ENCODE results near the gene PIP5K1A.

Gene PIP5K1A

DNA sequence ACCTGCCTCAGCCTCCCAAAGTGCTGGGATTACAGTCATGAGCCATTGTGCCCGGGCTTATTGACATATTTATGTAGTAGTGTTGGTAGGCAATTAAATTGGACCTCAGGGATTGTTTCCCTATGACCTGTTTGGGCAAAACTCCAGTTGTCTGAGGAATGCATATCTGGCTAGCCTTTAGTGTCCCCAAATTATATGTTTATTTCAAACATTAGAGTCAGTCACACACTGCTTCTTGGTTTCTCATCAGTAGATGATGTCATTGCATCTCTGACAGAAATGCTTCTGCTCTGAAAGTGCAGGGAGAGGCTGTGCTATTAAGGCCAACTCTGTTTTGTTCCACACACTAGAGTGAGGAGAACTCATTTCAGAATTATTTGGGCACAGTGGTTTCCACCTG is 12.5 kb downstream of the PIP5K1A start:
- no peak overlapping the region for H3K9ac ChIP-seq (ENCODE audit: low read depth in 1 of 2, low read length in 2 of 2)
- H3K36me3 ChIP-seq (ENCODE audit: control insufficient read depth in 2 of 2, insufficient read depth in 2 of 2, low read length in 2 of 2), result peaks cover 4 to 7% of the 10 kb centered on the region in 2 donors
- no peaks in the 10 kb centered on the region for H3K4me1 ChIP-seq (ENCODE audit: control insufficient read depth in 2 of 2, insufficient read depth in 2 of 2, low read length in 2 of 2)
- H3K4me3 ChIP-seq (ENCODE audit: low read length in 2 of 2), result no peak overlapping the region
- no peaks in the 10 kb centered on the region for H3K27me3 ChIP-seq (ENCODE audit: control insufficient read depth in 2 of 2, insufficient read depth in 2 of 2, low read length in 2 of 2)
- H3K27ac ChIP-seq (ENCODE audit: low read depth in 2 of 2, low read length in 2 of 2), result no peak overlapping the region
- no peaks in the 10 kb centered on the region for H3K9me3 ChIP-seq (ENCODE audit: control insufficient read depth in 2 of 2, low read length in 2 of 2)

DNA sequence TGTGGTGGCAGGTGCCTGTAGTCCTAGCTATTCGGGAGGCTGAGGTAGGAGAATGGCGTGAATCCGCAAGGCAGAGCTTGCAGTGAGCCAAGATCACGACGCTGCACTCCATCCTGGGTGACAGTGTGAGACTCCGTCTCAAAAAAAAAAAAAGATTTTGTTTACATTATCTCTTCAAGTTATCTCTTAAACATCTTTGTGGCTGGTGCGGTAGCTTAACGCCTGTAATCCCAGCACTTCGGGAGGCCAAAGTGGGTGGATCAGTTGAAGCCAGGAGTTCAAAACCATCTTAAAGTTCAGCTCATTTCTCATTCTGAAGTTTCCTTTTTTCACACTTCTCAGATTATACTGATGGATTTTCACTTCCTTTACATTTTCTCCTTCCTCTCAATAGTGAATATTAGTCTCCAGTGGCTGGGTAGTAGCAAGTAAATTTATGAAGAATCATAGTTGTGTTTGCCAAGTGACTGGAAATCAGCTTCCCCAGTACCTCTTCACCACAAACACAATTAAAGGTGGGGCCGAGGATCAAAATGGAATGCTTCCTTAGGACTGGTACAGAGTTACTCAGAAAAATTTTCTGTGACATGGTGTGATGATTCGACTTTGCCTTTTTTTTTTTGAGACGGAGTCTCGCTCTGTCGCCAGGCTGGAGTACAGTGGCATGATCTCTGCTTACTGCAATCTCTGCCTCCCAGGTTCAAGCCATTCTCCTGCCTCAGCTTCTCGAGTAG is 13.8 kb downstream of the PIP5K1A start:
- Histone ChIP-seq H3K36me3 (ENCODE audit: control insufficient read depth in 2 of 2, insufficient read depth in 2 of 2, low read length in 2 of 2) (peaks cover 2 to 7% of the 10 kb centered on the region in 2 donors), H3K9ac (ENCODE audit: low read depth in 1 of 2, low read length in 2 of 2) (no peak overlapping the region), H3K4me1 (ENCODE audit: control insufficient read depth in 2 of 2, insufficient read depth in 2 of 2, low read length in 2 of 2) (no peaks in the 10 kb centered on the region), H3K4me3 (ENCODE audit: low read length in 2 of 2) (no peak overlapping the region), H3K27ac (ENCODE audit: low read depth in 2 of 2, low read length in 2 of 2) (no peak overlapping the region), H3K27me3 (ENCODE audit: control insufficient read depth in 2 of 2, insufficient read depth in 2 of 2, low read length in 2 of 2) (no peaks in the 10 kb centered on the region), H3K9me3 (ENCODE audit: control insufficient read depth in 2 of 2, low read length in 2 of 2) (no peaks in the 10 kb centered on the region)

DNA sequence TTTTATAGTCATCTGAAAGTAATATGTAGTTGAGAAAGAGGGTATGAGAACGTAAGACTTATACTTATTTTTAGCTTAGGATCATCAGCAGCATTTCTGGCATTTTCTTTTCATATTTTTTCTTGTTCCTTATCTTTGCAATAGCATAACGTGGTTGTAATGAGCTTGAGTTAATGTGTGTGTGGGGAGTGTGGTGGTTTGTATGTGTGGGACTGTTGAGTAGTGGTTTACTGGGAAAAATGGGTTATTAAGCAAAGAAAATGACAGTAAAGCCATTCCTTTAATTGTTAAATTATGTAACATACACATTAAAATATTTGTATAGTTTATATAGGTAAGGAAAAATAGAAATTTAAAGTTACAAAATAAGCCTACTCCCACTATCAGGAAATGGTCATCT is 15.2 kb downstream of the PIP5K1A start:
- Histone ChIP-seq H3K36me3 (ENCODE audit: control insufficient read depth in 2 of 2, insufficient read depth in 2 of 2, low read length in 2 of 2) (peaks cover 3 to 8% of the 10 kb centered on the region in 2 donors), H3K4me1 (ENCODE audit: control insufficient read depth in 2 of 2, insufficient read depth in 2 of 2, low read length in 2 of 2) (no peaks in the 10 kb centered on the region), H3K27ac (ENCODE audit: low read depth in 2 of 2, low read length in 2 of 2) (no peak overlapping the region)

DNA sequence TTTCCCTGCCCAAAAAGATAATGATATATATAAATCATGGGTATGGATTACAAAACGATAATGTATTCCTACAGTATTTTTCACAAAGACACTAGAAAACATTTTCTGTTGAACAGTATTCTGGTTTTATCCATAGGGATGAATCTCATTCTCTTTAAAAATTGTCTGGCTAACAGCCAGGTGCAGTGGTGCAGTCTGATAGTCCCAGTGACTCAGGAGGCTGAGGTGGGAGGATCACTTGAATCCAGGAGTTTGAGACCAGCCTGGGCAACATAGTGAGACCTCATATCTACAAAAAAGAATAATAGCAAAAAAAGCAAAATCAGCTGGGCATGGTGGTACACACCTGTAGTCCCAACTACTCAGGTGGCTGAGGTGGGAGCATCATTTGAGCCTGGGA is 23.3 kb downstream of the PIP5K1A start:
- Histone ChIP-seq H3K36me3 (ENCODE audit: control insufficient read depth in 2 of 2, insufficient read depth in 2 of 2, low read length in 2 of 2) (peaks cover 8 to 18% of the 10 kb centered on the region in 2 donors), H3K27ac (ENCODE audit: low read depth in 2 of 2, low read length in 2 of 2) (no peak overlapping the region), H3K4me3 (ENCODE audit: low read length in 2 of 2) (no peak overlapping the region), H3K9ac (ENCODE audit: low read depth in 1 of 2, low read length in 2 of 2) (no peak overlapping the region), H3K27me3 (ENCODE audit: control insufficient read depth in 2 of 2, insufficient read depth in 2 of 2, low read length in 2 of 2) (no peaks in the 10 kb centered on the region), H3K9me3 (ENCODE audit: control insufficient read depth in 2 of 2, low read length in 2 of 2) (no peaks in the 10 kb centered on the region), H3K4me1 (ENCODE audit: control insufficient read depth in 2 of 2, insufficient read depth in 2 of 2, low read length in 2 of 2) (no peaks in the 10 kb centered on the region)

More for the DNA sequence above, 15.2 kb downstream of the PIP5K1A start:
- Histone ChIP-seq H3K4me3 (ENCODE audit: low read length in 2 of 2) (no peak overlapping the region), H3K9me3 (ENCODE audit: control insufficient read depth in 2 of 2, low read length in 2 of 2) (no peaks in the 10 kb centered on the region), H3K9ac (ENCODE audit: low read depth in 1 of 2, low read length in 2 of 2) (no peak overlapping the region), H3K27me3 (ENCODE audit: control insufficient read depth in 2 of 2, insufficient read depth in 2 of 2, low read length in 2 of 2) (no peaks in the 10 kb centered on the region)

DNA sequence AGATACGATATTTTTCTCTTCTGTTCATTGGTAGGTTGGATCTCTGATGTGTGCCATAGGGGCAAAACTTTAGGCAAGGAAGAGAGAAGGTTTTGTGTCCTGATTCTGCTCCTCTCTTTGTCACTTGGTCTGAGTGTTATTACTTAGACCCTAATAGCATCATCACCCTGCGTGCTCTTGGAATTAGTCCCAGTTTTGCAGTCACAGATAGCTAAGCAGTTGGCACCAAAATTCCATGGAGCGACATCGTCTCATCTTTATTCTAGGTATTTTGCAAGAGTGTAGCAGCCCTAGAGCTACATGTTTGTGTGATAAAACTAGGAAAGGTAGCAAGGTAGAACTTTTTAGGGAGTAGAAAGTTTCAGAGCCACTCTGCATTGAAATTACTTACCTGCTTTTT is 23.8 kb downstream of the PIP5K1A start:
- H3K27ac ChIP-seq (ENCODE audit: low read depth in 2 of 2, low read length in 2 of 2), result no peak overlapping the region
- H3K4me1 ChIP-seq (ENCODE audit: control insufficient read depth in 2 of 2, insufficient read depth in 2 of 2, low read length in 2 of 2), result no peaks in the 10 kb centered on the region
- H3K36me3 ChIP-seq (ENCODE audit: control insufficient read depth in 2 of 2, insufficient read depth in 2 of 2, low read length in 2 of 2), result peaks cover 8 to 19% of the 10 kb centered on the region in 2 donors

DNA sequence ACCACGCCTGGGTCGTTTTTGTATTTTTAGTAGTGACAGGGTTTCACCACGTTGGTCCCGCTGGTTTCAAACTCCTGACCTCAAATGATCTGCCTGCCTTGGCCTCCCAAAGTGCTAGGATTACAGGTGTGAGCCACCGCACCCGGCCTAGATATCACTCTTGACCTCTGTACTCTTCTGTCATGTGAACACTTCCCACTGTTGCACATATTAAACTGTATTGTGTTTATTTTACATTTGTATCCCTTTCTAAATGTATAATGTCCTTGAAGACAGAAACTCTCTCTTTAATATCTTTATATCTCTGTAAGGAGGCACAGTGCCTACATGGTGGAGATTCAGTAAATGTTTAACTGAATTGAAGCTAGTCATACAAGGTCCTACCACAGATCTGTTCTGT is 36.9 kb downstream of the PIP5K1A start:
- Histone ChIP-seq H3K27me3 (ENCODE audit: control insufficient read depth in 2 of 2, insufficient read depth in 2 of 2, low read length in 2 of 2) (no peaks in the 10 kb centered on the region), H3K4me1 (ENCODE audit: control insufficient read depth in 2 of 2, insufficient read depth in 2 of 2, low read length in 2 of 2) (no peaks in the 10 kb centered on the region), H3K9me3 (ENCODE audit: control insufficient read depth in 2 of 2, low read length in 2 of 2) (no peaks in the 10 kb centered on the region), H3K36me3 (ENCODE audit: control insufficient read depth in 2 of 2, insufficient read depth in 2 of 2, low read length in 2 of 2) (peaks cover 71 to 90% of the 10 kb centered on the region in 2 donors), H3K9ac (ENCODE audit: low read depth in 1 of 2, low read length in 2 of 2) (no peak overlapping the region), H3K4me3 (ENCODE audit: low read length in 2 of 2) (no peak overlapping the region), H3K27ac (ENCODE audit: low read depth in 2 of 2, low read length in 2 of 2) (peak overlapping the region in 1 of 2 donors; percentile 6)

More for the DNA sequence above, 23.8 kb downstream of the PIP5K1A start:
- Histone ChIP-seq H3K9ac (ENCODE audit: low read depth in 1 of 2, low read length in 2 of 2) (no peak overlapping the region), H3K27me3 (ENCODE audit: control insufficient read depth in 2 of 2, insufficient read depth in 2 of 2, low read length in 2 of 2) (no peaks in the 10 kb centered on the region), H3K9me3 (ENCODE audit: control insufficient read depth in 2 of 2, low read length in 2 of 2) (no peaks in the 10 kb centered on the region), H3K4me3 (ENCODE audit: low read length in 2 of 2) (no peak overlapping the region)

DNA sequence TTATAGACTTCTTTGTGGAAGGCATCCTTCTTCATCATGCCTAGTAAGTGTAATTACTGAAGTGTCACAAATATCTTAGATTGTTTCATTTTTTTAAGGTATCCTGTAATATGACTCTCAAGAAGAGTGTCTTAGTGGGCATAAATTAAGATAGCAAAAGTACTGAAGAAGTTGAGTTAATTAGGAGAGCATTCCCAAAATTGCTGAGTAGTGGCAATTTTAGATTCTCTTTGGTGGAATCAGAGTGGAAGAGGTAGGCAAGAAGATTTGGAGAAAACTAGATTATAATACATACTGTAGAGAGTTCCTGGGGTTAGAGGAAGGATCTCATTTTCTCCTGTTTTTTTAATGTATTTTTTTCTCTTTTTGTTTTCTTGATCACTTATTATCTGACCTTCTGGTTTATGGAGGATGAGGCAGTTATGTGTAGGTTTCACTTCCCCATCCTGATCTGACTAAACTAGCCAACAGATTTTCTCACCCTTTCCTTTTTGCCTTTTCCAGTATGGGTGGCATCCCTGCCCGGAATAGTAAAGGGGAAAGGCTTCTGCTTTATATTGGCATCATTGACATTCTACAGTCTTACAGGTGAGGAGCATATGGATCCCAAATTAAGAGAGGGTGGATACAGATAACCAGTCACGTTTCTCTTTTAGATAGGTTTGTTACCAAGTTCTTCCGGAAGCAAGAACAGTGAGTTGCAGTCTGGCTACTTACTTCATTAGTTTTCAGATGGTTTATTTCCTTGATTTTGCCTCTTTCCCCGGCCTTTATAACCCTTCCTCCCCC is 39.5 kb downstream of the PIP5K1A start:
- H3K4me1 ChIP-seq (ENCODE audit: control insufficient read depth in 2 of 2, insufficient read depth in 2 of 2, low read length in 2 of 2), result no peaks in the 10 kb centered on the region
- H3K27me3 ChIP-seq (ENCODE audit: control insufficient read depth in 2 of 2, insufficient read depth in 2 of 2, low read length in 2 of 2), result no peaks in the 10 kb centered on the region
- no peak overlapping the region for H3K4me3 ChIP-seq (ENCODE audit: low read length in 2 of 2)
- no peaks in the 10 kb centered on the region for H3K9me3 ChIP-seq (ENCODE audit: control insufficient read depth in 2 of 2, low read length in 2 of 2)
- peaks cover 67 to 81% of the 10 kb centered on the region in 2 donors for H3K36me3 ChIP-seq (ENCODE audit: control insufficient read depth in 2 of 2, insufficient read depth in 2 of 2, low read length in 2 of 2)
- H3K27ac ChIP-seq (ENCODE audit: low read depth in 2 of 2, low read length in 2 of 2), result no peak overlapping the region
- no peak overlapping the region for H3K9ac ChIP-seq (ENCODE audit: low read depth in 1 of 2, low read length in 2 of 2)

DNA sequence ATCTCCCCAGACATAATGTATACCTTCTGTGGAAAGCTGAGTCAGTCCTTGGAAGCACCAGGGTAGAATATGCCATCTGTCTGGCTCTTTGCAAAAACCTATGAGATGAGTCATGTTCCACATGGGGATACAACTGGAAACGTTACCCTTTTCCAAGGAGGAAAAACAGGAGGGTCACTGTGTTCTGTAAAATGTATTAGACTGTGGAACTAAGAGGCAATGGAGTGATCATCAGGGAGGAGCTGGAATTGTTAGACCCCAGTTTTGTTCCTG is 40.1 kb downstream of the PIP5K1A start:
- H3K4me1 ChIP-seq (ENCODE audit: control insufficient read depth in 2 of 2, insufficient read depth in 2 of 2, low read length in 2 of 2), result no peaks in the 10 kb centered on the region
- H3K36me3 ChIP-seq (ENCODE audit: control insufficient read depth in 2 of 2, insufficient read depth in 2 of 2, low read length in 2 of 2), result peaks cover 70 to 83% of the 10 kb centered on the region in 2 donors
- no peak overlapping the region for H3K27ac ChIP-seq (ENCODE audit: low read depth in 2 of 2, low read length in 2 of 2)
- no peaks in the 10 kb centered on the region for H3K9me3 ChIP-seq (ENCODE audit: control insufficient read depth in 2 of 2, low read length in 2 of 2)
- H3K27me3 ChIP-seq (ENCODE audit: control insufficient read depth in 2 of 2, insufficient read depth in 2 of 2, low read length in 2 of 2), result no peaks in the 10 kb centered on the region
- H3K4me3 ChIP-seq (ENCODE audit: low read length in 2 of 2), result no peak overlapping the region
- H3K9ac ChIP-seq (ENCODE audit: low read depth in 1 of 2, low read length in 2 of 2), result no peak overlapping the region

DNA sequence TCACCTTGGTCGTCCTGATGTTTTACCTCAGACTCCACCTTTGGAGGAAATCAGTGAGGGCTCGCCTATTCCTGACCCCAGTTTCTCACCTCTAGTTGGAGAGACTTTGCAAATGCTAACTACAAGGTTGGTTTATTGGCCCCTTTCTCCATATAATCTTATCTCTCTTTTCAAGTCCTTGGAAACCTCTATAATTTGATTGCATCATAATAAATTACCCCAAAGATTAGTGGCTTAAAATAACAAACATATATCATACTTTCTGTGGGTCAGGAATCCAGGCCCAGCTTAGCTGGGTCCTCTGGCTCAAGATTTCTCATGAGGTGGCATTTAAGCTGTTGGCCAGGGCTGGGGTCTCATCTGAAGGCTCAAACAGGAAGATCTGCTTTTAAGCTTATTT is 44.1 kb downstream of the PIP5K1A start:
- Histone ChIP-seq H3K36me3 (ENCODE audit: control insufficient read depth in 2 of 2, insufficient read depth in 2 of 2, low read length in 2 of 2) (peaks cover 66 to 78% of the 10 kb centered on the region in 2 donors), H3K4me3 (ENCODE audit: low read length in 2 of 2) (no peak overlapping the region), H3K4me1 (ENCODE audit: control insufficient read depth in 2 of 2, insufficient read depth in 2 of 2, low read length in 2 of 2) (no peaks in the 10 kb centered on the region), H3K27ac (ENCODE audit: low read depth in 2 of 2, low read length in 2 of 2) (no peak overlapping the region), H3K9ac (ENCODE audit: low read depth in 1 of 2, low read length in 2 of 2) (no peak overlapping the region), H3K9me3 (ENCODE audit: control insufficient read depth in 2 of 2, low read length in 2 of 2) (no peaks in the 10 kb centered on the region), H3K27me3 (ENCODE audit: control insufficient read depth in 2 of 2, insufficient read depth in 2 of 2, low read length in 2 of 2) (no peaks in the 10 kb centered on the region)

DNA sequence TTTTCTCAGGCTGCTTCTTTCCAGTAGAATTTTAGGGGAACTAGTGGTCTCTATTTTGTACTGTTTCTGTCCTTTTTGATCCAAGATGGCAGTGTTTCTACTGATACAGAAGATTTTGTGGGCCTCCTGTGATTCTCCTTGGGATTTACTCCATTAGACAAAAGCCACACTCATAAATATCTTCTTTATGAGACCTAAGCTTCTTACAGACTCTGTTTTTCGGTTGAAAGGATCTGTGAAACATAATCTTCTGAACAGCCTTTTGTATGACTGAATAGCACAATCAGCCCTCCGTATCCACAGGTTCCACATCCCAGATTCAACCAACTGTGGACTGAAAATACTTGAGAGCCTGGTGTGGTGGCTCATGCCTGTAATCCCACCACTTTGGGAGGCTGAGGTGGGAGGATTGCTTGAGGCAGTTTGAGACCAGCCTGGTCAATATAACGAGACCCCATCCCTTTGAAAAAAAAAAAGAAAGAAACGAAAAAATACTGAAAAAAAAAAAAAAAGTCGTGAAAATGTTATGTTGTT is 45.4 kb downstream of the PIP5K1A start:
- peaks cover 65 to 76% of the 10 kb centered on the region in 2 donors for H3K36me3 ChIP-seq (ENCODE audit: control insufficient read depth in 2 of 2, insufficient read depth in 2 of 2, low read length in 2 of 2)

More for the DNA sequence above, 45.4 kb downstream of the PIP5K1A start:
- Histone ChIP-seq H3K4me3 (ENCODE audit: low read length in 2 of 2) (no peak overlapping the region), H3K9ac (ENCODE audit: low read depth in 1 of 2, low read length in 2 of 2) (no peak overlapping the region), H3K4me1 (ENCODE audit: control insufficient read depth in 2 of 2, insufficient read depth in 2 of 2, low read length in 2 of 2) (no peaks in the 10 kb centered on the region), H3K9me3 (ENCODE audit: control insufficient read depth in 2 of 2, low read length in 2 of 2) (no peaks in the 10 kb centered on the region), H3K27me3 (ENCODE audit: control insufficient read depth in 2 of 2, insufficient read depth in 2 of 2, low read length in 2 of 2) (no peaks in the 10 kb centered on the region), H3K27ac (ENCODE audit: low read depth in 2 of 2, low read length in 2 of 2) (no peak overlapping the region)

Data from mucosa of rectum (tissue), 2 donors.